HG03025 (cell line): ENCODE data around the gene ARHGAP32.
"Not testable (repeated sequence)": the region's sequence is repeated elsewhere in the genome, so short reads cannot be mapped to it uniquely, and the experiment has no call there.

Experiments used
- ATAC-seq: cut with Tn5 transposase; IDR thresholded peaks from one replicate; pipeline ENCODE4 v1.9.1; 2021; ENCODE audit warnings: mild to moderate bottlenecking, moderate library complexity; ENCODE audit not compliant: unreplicated experiment, low FRiP score

The ARHGAP32 gene

DNA sequence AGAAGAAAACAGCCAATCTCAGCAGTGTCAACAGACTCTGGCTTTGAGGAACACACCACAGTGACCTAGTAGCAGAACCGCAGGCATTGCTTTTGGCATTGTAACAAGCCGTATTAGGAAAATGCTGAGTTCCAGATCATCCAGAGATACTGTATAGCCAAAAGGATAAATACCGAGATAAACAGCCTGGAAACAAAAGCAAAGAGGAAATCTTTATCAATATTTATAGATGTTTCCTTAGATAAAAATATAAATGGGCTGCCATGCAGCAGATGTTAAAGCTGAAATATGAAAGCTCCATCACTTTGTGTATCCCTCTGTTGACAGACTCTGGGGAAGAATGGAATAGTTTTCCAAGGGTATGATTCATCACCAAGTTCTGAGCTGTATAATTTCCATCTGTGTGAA lies 150.5 kb downstream of the ARHGAP32 start:
- no peak for ATAC-seq

- ATAC-seq = no peak
Measured at GRCh38 chr11:129040934-129041333, 151.2 kb downstream of the ARHGAP32 start.

DNA sequence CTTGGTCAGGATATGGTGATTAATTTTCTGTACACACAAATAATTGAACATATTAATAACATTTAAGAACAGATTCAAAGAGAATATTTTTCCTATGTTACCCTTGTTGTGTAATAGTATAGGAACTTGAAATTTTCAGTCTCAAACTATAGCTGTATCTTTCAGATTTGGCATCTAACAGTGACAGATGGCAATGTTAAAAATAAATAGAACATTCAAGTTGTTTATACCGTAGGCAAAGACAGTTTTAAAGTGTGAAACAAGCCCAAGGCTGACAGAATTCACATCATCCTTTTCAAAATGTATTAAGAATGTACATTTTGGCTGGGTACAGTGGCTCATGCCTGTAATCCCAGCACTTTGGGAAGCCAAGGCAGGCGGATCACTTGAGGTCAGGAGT lies 156.9 kb downstream of the ARHGAP32 start:
- no peak for ATAC-seq

DNA sequence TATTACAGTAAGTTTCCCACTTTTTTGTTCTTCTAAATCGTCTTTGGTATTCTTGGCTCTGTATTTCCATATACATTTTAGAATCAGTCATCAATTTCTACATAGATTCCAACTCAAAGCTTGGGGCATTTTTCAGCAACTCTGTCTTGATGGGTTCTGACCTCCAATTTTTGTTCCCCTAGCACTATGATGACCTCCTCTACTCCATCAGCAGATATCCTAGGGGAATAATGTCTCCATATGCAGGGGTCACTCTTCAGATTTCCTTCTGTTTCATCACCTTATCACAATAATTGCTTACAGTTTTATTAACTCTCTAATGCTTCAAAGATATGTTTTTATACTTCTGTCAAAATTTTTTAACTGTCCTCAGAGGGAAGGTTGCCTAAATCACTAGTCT lies 158.1 kb downstream of the ARHGAP32 start:
- no peak for ATAC-seq

- ATAC-seq = no peak
Measured at GRCh38 chr11:129023968-129024676, 168.0 kb downstream of the ARHGAP32 start.

GRCh38 chr11:129021295-129021694 lies 170.8 kb downstream of the ARHGAP32 start:
- no peak for ATAC-seq

DNA sequence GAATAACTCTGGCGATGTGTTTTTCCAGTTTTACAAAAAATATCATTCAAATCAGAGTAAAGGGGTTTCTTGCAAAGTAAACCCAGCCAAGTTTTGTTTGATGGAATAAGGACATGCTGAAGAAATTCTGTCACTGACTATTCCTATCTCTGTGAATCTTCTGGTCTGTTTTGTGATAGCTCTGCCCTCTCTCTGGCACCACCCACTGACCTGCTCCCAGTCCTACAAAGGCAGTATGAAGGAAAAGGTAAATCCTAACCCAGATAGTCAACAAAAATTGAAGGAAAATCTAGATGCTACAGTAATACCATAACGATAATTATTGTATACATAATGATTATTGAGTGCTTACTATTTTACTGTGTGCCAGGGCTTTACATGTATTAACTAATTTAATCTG lies 173.1 kb downstream of the ARHGAP32 start:
- no peak for ATAC-seq

DNA sequence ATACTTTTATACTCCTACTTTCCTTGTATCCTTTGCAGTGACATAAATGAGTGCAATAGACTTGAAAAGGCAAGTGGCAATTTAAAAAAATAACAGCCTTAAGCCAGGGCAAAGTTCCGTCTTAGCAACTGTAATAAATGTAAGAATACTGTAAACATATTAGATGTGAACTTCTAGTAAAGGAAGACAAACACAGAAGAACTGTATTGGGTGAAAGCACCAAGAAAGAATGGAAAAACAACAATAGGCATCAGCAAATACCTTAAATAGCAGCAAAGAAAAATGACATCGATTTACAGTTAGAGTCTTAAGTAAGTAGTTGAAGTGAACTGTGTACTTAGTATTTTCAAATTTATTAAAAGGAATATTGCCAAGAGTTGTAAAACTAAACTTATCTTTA lies 174.0 kb downstream of the ARHGAP32 start:
- ATAC-seq = no peak

DNA sequence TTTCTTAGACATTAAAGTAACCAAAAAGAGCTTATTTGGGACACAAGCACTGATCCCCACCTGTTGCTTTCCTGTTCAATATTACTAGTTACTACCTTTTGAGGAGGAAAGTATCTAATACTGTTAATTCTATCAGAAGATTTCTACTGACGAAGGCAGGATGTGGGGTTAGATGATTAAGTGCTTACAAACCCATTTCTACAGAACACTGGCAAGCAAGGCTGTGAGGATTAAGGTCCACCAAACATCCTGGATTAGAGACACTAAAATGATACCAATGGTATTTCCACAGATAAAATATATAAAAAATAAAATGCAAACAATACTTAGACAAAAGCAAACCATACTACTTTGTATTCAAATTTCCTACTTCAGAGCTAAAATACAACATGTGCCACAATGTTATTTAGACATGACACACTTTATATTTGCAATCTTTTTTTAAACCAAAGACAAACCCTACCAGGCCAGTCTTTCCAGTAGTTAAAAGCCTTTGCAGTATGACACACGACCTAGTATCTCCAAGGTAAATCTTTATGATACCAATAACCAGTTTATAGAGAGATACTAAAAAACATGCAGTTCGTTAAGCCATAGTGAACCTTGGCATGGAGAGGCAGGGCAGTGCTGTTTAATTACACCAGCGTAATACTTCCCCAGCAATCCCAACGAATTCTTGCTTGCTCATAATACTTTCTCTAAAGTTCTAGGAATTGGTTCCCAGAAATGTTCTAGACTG lies 178.2 kb downstream of the ARHGAP32 start:
- no peak for ATAC-seq

- ATAC-seq = no peak
Measured at GRCh38 chr11:129012880-129013279, 179.2 kb downstream of the ARHGAP32 start.

DNA sequence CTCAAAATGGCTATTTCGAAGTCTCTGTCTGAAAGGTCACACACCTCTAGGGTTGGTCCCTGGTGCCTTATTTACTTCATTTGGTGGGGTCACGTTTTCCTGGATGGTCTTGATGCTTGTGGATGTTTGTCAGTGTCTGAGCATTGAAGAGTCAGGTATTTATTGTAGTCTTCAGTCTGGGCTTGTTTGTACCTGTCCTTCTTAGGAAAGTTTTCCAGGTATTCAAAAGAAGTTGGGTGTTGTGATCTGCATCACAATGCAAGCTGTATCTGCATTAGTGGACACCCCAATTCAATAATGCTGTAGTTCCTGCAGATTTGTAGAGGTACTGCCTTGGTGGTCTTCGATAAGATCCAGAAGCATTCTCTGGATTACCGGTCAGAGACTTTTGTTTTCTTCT lies 186.0 kb downstream of the ARHGAP32 start:
- no peak for ATAC-seq

DNA sequence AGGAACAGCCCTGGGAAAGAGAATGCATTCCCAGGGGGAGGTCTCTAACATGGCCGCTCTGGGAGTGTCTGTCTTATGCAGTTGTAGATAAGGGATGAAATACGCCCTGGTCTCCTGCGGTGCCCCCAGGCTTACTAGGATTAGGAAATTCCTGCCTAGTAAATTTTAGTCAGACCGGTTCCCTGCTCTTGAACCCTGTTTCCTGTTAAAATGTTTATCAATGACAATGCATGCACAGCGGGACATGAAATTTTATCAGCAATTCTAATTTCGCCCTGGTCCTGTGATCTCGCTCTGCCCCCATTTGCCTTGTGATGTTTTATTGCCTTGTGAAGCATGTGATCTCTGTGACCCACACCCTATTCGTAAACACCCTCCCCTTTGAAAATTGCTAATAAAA lies 193.0 kb downstream of the ARHGAP32 start:
- not testable (repeated sequence) for ATAC-seq

- no peak for ATAC-seq
Measured at GRCh38 chr11:128988242-128988970, 203.7 kb downstream of the ARHGAP32 start.

GRCh38 chr11:128985880-128986279 lies 206.2 kb downstream of the ARHGAP32 start:
- no peak for ATAC-seq

DNA sequence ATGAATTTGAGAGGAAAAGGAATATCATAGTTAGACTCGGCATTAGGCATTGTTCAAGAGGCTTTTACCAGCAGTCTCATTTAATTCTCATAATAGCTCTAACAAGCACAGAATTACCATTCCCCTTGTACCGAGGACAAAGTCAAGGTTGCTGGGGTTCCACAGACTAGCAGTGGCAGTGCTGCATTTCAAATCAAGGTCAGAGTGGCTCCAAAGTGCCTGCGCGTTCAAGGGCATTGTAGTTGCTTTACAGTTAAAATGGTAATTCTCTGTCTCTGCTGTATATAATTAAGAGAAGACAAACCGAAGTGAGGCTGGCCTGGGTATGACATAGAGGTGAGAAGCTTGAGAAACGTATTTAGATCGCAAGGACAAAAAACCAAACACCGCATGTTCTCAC lies 209.1 kb downstream of the ARHGAP32 start:
- ATAC-seq = no peak

DNA sequence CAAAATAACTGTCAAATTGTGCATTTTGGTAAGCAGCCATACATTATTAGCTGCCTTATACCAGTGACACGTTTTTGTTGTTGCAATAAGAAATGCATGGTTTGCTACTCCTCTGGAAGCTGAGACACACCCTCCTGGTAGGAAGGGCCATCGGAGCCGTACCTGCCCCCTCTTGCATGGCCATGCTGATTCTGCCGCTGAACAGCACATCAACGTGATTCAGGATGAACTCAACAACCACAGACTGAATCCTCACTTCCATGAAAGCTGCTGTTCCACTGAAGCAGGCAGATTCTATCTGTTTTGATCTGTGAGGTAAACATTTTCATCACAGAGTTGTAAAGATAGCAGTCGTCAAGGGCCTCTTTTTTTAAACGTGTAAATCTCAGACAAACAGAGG lies 210.9 kb downstream of the ARHGAP32 start:
- ATAC-seq = no peak

- ATAC-seq = no peak
Measured at GRCh38 chr11:128970598-128971190, 221.4 kb downstream of the ARHGAP32 start.

DNA sequence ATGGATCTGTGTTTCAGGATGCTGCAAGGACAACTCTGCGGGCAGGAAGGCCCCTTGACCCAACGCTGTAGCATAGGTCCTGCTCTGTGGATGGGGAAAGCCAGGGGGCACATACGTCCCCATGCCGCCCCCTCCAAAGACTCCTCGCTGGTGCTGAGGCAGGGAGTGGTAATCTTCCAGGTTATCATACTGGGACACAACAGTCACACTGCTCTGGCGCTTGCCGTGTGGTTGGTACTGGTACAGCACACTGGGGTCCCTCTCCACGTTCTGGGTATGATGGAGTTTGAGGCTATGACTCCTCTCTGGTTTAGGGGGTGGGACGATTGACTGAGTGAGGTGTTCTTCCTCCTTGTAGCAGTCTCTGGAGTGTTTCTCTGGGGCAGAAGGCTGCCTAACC lies 223.2 kb downstream of the ARHGAP32 start:
- ATAC-seq = no peak

DNA sequence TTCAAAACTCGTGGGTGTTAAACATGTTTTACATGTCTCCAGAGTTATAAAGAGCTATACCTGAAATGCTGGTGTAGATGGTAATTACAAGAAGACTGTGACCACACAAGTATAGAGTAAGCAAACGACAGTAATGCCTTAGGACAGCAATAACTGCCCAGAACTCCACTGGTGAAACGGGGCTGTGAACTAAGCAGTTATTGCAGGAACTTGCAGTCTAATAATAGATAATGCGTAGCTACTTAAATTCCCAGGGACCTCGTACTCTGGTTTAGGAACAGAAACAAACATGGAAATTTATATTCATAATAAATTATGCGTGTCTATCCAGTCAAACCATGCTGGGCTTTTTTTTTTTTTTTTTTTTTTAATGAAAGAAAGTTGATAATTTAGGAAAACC lies 224.5 kb downstream of the ARHGAP32 start:
- no peak for ATAC-seq

GRCh38 chr11:128965485-128965884 lies 226.6 kb downstream of the ARHGAP32 start:
- ATAC-seq = peak; percentile 98

- no peak for ATAC-seq
Measured at GRCh38 chr11:128964463-128964930, 227.6 kb downstream of the ARHGAP32 start.
